ENCODE results near the gene C16orf86.

DNA sequence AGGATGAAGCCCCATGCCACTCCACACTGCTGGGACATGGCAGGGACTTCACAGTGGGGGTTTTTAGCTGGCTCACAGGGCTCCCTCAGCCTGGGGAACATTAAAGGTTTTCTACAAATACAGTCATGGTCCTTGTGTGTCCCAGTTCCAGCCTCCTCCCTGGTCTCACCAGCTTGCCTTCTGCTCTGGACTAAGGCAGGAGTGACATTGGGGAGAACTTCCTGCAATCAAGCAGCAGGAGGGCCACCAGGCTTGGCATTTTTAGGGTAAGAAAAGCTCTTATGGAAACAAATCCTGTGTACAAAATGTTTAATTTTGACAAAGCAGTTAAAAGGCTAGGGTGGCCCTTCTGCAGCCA is 4.0 kb upstream of the C16orf86 start:
- TF ChIP-seq GATA2 (IDR thresholded peaks at IDR 0.05; ENCODE audit: low read depth, low read length): no peak
- no peak for TF ChIP-seq GATA3 (IDR thresholded peaks at IDR 0.05; ENCODE audit: low read depth, low read length)

Measured in SH-SY5Y (cell line).